Lower leg skin (tissue), 4 donors: Measurements from ENCODE around the gene TC2N. TPM values are rescaled to one million over a fixed set of nuclear protein-coding genes. Genes with fewer than 3 reads are reported as not detected.

Experiments used
- DNase-seq, 2 donors: peaks; one replicate each; pipeline ENCODE4 v3.0.0-alpha.2; 2019; ENCODE audit warnings: low spot score in 2 of 2
- H3K4me3 ChIP-seq: fragments of 200-600 bp; sonication (generic); 2 replicates; pipeline ENCODE4 v1.5.1; 2017; ENCODE audit warnings: mild to moderate bottlenecking, low read depth; ENCODE audit not compliant: poor library complexity, severe bottlenecking
- CTCF ChIP-seq, 3 donors: fragments of 450-650 bp; IDR thresholded peaks; one replicate each; pipeline ENCODE4 v1.5.1; 2016; ENCODE audit warnings: antibody characterized with exemption in 3 of 3, mild to moderate bottlenecking in 3 of 3, moderate library complexity in 2 of 3
- POLR2A ChIP-seq, 2 donors: fragments of 450-650 bp; IDR thresholded peaks; one replicate each; pipeline ENCODE4 v1.6.1; 2016 to 2017; ENCODE audit warnings: antibody characterized with exemption in 2 of 2, mild to moderate bottlenecking in 1 of 2, moderate library complexity in 1 of 2
- WGBS, 2 donors: methylation state at CpG; one replicate each; pipeline ENCODE4 v1.1.5; 2018; 5-methylcytosine and 5-hydroxymethylcytosine counted together
- intact Hi-C: fragments of 100-400 bp; cut with DNase I; formaldehyde crosslinking; loops from one replicate; pipeline ENCODE4 v1.15.0; 2023; ENCODE audit warnings: low total_unique reads
- total RNA-seq, 4 donors: library from RNA; depleted of rRNA; stranded (reverse); fragments of >200 nt; gene quantifications; one replicate each; pipeline ENCODE4 v1.1.0, GENCODE V29; 2016

Gene TC2N
- total RNA-seq, 4 donors from 2014 or later, result 31.6 to 40.9 (median 35.9) TPM

GRCh38 chr14:91889477-91890211, 22.3 kb upstream of the TC2N start:
- 44 to 52% methylated on average over 12 to 13 of the region's 13 CpGs for WGBS, 2 donors
- H3K4me3 ChIP-seq, result no peak overlapping the region
- intact Hi-C loops, result no loop called here
- DNase-seq, result no peak
- TF ChIP-seq CTCF (IDR thresholded peaks at IDR 0.05), result no peak
- TF ChIP-seq POLR2A (IDR thresholded peaks at IDR 0.05), result no peak

- intact Hi-C loops, result no loop called here
- H3K4me3 ChIP-seq, result no peak overlapping the region
- TF ChIP-seq POLR2A (IDR thresholded peaks at IDR 0.05) (no peak), CTCF (IDR thresholded peaks at IDR 0.05) (no peak)
- WGBS, 2 donors, result 89 to 91% methylated on average over 10 of the region's 10 CpGs
- no peak for DNase-seq
These were observed 21.5 kb upstream of the TC2N start for GRCh38 chr14:91888641-91889476.

- intact Hi-C loops, result no loop called here
- WGBS, 2 donors, result 95% methylated on average over 8 of the region's 8 CpGs
- TF ChIP-seq CTCF (IDR thresholded peaks at IDR 0.05) (no peak), POLR2A (IDR thresholded peaks at IDR 0.05) (no peak)
- no peak for DNase-seq
- no peak overlapping the region for H3K4me3 ChIP-seq
These were observed 19.6 kb upstream of the TC2N start for GRCh38 chr14:91886961-91887360.

- H3K4me3 ChIP-seq, result no peak overlapping the region
- WGBS, 2 donors, result 56 to 65% methylated on average over 4 of the region's 4 CpGs
- TF ChIP-seq CTCF (IDR thresholded peaks at IDR 0.05) (no peak), POLR2A (IDR thresholded peaks at IDR 0.05) (no peak)
- intact Hi-C loops, result no loop called here
- no peak for DNase-seq
These were observed 18.5 kb upstream of the TC2N start for GRCh38 chr14:91885839-91886238.

- 78 to 79% methylated on average over 4 of the region's 4 CpGs for WGBS, 2 donors
- TF ChIP-seq POLR2A (IDR thresholded peaks at IDR 0.05) (no peak), CTCF (IDR thresholded peaks at IDR 0.05) (no peak)
- DNase-seq, result no peak
These were observed 17.9 kb upstream of the TC2N start for GRCh38 chr14:91885113-91885712.

More at GRCh38 chr14:91885113-91885712, 17.9 kb upstream of the TC2N start:
- H3K4me3 ChIP-seq, result no peak overlapping the region
- intact Hi-C loops, result no loop called here
